ENCODE measurements around the gene ALDOA.

ALDOA gene

GRCh38 chr16:30077656-30078055 is 12.1 kb downstream of the ALDOA start:
- H3K4me3 ChIP-seq (ENCODE audit: control insufficient read depth, low read depth, low read length), result no peak overlapping the region; the same call in 1 of the 2 replicates
- no peak for TF ChIP-seq CTCF (IDR thresholded peaks at IDR 0.05; ENCODE audit: control insufficient read depth, insufficient read depth, low read depth, low read length, missing control alignments)
- DNase-seq (ENCODE audit: low read depth), result no peak

GRCh38 chr16:30078744-30079143 is 13.2 kb downstream of the ALDOA start:
- no peak overlapping the region for H3K4me3 ChIP-seq (ENCODE audit: control insufficient read depth, low read depth, low read length)
- DNase-seq (ENCODE audit: low read depth), result no peak
- no peak for TF ChIP-seq CTCF (IDR thresholded peaks at IDR 0.05; ENCODE audit: control insufficient read depth, insufficient read depth, low read depth, low read length, missing control alignments)

- TF ChIP-seq CTCF (IDR thresholded peaks at IDR 0.05; ENCODE audit: control insufficient read depth, insufficient read depth, low read depth, low read length, missing control alignments), result no peak
- DNase-seq (ENCODE audit: low read depth), result no peak
- H3K4me3 ChIP-seq (ENCODE audit: control insufficient read depth, low read depth, low read length), result no peak overlapping the region
Observed at GRCh38 chr16:30079480-30079879, 13.9 kb downstream of the ALDOA start.

- H3K4me3 ChIP-seq (ENCODE audit: control insufficient read depth, low read depth, low read length), result no peak overlapping the region
- DNase-seq (ENCODE audit: low read depth), result no peak
- peak; percentile 24 for TF ChIP-seq CTCF (IDR thresholded peaks at IDR 0.05; ENCODE audit: control insufficient read depth, insufficient read depth, low read depth, low read length, missing control alignments)
Observed at GRCh38 chr16:30082545-30083090, 17.1 kb downstream of the ALDOA start.

- no peak for TF ChIP-seq CTCF (IDR thresholded peaks at IDR 0.05; ENCODE audit: control insufficient read depth, insufficient read depth, low read depth, low read length, missing control alignments)
- DNase-seq (ENCODE audit: low read depth), result no peak
- no peak overlapping the region for H3K4me3 ChIP-seq (ENCODE audit: control insufficient read depth, low read depth, low read length)
Observed at GRCh38 chr16:30083216-30084055, 17.9 kb downstream of the ALDOA start.

- H3K4me3 ChIP-seq (ENCODE audit: control insufficient read depth, low read depth, low read length), result no peak overlapping the region
- TF ChIP-seq CTCF (IDR thresholded peaks at IDR 0.05; ENCODE audit: control insufficient read depth, insufficient read depth, low read depth, low read length, missing control alignments), result no peak
- DNase-seq (ENCODE audit: low read depth), result no peak
Observed at GRCh38 chr16:30084096-30084815, 18.7 kb downstream of the ALDOA start.

Data from AG09309 (cell line).